ENCODE measurements around the gene GAST.
A peak's percentile ranks its signal among the peaks of the same experiment; 100 is the strongest.
"Not testable (repeated sequence)": the region's sequence is repeated elsewhere in the genome, so short reads cannot be mapped to it uniquely, and the experiment has no call there.

GAST gene

GRCh38 chr17:41691031-41691777, 20.9 kb upstream of the GAST start:
- Mint-ChIP-seq H3K27ac (peak overlapping the region; percentile 89), H3K27me3 (no peaks in the 10 kb centered on the region), H3K4me1 (peaks cover 36% of the 10 kb centered on the region), H3K36me3 (peaks cover 33% of the 10 kb centered on the region), H3K9me3 (no peaks in the 10 kb centered on the region), H3K4me3 (peak overlapping the region; percentile 99)

GRCh38 chr17:41692722-41693521, 19.2 kb upstream of the GAST start:
- Mint-ChIP-seq H3K36me3 (peaks cover 33% of the 10 kb centered on the region), H3K9me3 (no peaks in the 10 kb centered on the region), H3K27ac (peak overlapping the region; percentile 89), H3K27me3 (no peaks in the 10 kb centered on the region), H3K4me1 (peaks cover 35% of the 10 kb centered on the region), H3K4me3 (peak overlapping the region; percentile 99)

GRCh38 chr17:41695134-41695661, 16.9 kb upstream of the GAST start:
- H3K36me3 Mint-ChIP-seq: peaks cover 25% of the 10 kb centered on the region
- H3K9me3 Mint-ChIP-seq: no peaks in the 10 kb centered on the region
- peak overlapping the region; percentile 35 for H3K27ac Mint-ChIP-seq
- H3K4me3 Mint-ChIP-seq: no peak overlapping the region
- peaks cover 29% of the 10 kb centered on the region for H3K4me1 Mint-ChIP-seq
- H3K27me3 Mint-ChIP-seq: no peaks in the 10 kb centered on the region

GRCh38 chr17:41695954-41696757, 16.0 kb upstream of the GAST start:
- Mint-ChIP-seq H3K9me3 (no peaks in the 10 kb centered on the region), H3K27me3 (no peaks in the 10 kb centered on the region), H3K27ac (peak overlapping the region; percentile 46), H3K4me3 (no peak overlapping the region), H3K36me3 (peaks cover 17% of the 10 kb centered on the region), H3K4me1 (peaks cover 29% of the 10 kb centered on the region)

DNA sequence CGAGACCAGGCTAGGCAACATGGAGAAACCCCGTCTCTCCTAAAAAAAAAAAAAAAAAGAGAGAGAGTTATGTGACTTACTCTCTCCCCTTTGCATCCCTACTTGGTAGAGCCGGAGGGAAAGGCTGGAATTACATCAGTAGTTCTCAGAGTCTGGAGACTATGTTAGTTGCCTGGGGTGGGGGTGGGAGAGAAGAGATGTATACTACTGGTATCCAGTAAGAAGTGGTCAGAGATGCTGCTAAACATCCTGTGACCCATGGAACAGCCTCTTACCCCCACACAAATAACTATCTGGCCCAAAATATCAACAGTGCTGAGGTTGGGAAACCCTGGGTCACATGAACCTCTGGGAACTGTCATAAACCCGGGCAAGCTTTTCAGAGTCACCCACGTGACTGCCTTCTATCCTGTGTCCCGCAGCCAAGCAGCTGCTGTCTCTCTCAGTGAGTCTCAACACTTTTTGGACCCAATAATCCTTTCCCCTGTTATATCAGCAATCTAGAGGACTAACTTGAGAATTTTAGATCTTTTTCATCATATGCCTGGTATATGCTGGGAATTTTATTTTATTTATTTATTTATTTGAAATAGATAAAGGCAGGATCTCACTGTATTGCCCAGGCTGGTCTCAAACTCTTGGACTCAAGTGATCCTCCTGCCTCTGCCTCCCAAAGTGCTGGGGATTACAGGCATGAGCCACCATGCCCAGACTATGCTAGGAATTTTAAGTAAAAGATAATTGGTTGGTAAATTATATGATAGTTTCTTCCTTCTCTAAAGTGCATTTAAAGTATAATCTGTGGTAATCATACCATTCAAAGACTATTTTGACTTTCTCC, 14.8 kb upstream of the GAST start:
- H3K36me3 Mint-ChIP-seq: peaks cover 9% of the 10 kb centered on the region
- H3K4me3 Mint-ChIP-seq: no peak overlapping the region
- no peaks in the 10 kb centered on the region for H3K9me3 Mint-ChIP-seq
- no peaks in the 10 kb centered on the region for H3K27me3 Mint-ChIP-seq
- no peak overlapping the region for H3K27ac Mint-ChIP-seq
- H3K4me1 Mint-ChIP-seq: peaks cover 20% of the 10 kb centered on the region

GRCh38 chr17:41700843-41701242, 11.3 kb upstream of the GAST start:
- H3K4me1 Mint-ChIP-seq, H3K4me3 Mint-ChIP-seq, H3K27me3 Mint-ChIP-seq, H3K36me3 Mint-ChIP-seq, H3K27ac Mint-ChIP-seq, H3K9me3 Mint-ChIP-seq: not testable (repeated sequence)

DNA sequence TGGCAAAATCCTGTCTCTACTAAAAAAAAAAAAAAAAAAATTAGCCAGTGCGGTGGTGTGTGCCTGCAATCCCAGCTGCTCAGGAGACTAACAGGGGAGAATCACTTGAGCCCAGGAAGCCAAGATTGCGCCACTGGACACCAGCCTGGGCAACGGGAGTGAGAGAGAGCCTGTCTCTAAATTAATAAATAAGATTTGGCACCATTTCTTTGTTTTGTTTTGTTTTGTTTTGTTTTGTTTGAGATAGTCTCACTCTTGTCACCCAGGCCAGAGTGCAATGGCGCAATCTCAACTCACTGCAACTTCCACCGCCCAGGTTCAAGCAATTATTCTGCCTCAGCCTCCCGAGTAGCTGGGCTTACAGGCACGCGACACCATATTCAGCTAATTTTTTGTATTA, 9.4 kb upstream of the GAST start:
- no peak overlapping the region for H3K27ac Mint-ChIP-seq
- no peaks in the 10 kb centered on the region for H3K4me1 Mint-ChIP-seq
- H3K9me3 Mint-ChIP-seq: no peaks in the 10 kb centered on the region
- no peaks in the 10 kb centered on the region for H3K27me3 Mint-ChIP-seq
- H3K36me3 Mint-ChIP-seq: no peaks in the 10 kb centered on the region
- no peak overlapping the region for H3K4me3 Mint-ChIP-seq

GRCh38 chr17:41705271-41705991, 6.7 kb upstream of the GAST start:
- Mint-ChIP-seq H3K27me3 (no peaks in the 10 kb centered on the region), H3K9me3 (no peaks in the 10 kb centered on the region), H3K4me3 (no peak overlapping the region), H3K4me1 (peaks cover 1% of the 10 kb centered on the region), H3K36me3 (no peaks in the 10 kb centered on the region), H3K27ac (peak overlapping the region; percentile 20)

- H3K36me3 Mint-ChIP-seq: no peaks in the 10 kb centered on the region
- H3K4me1 Mint-ChIP-seq: peaks cover 7% of the 10 kb centered on the region
- no peak overlapping the region for H3K27ac Mint-ChIP-seq
- H3K9me3 Mint-ChIP-seq: no peaks in the 10 kb centered on the region
- H3K4me3 Mint-ChIP-seq: no peak overlapping the region
- peaks cover 5% of the 10 kb centered on the region for H3K27me3 Mint-ChIP-seq
Observed at GRCh38 chr17:41707803-41708669, 4.1 kb upstream of the GAST start.

- Mint-ChIP-seq H3K36me3 (no peaks in the 10 kb centered on the region), H3K27ac (no peak overlapping the region), H3K27me3 (peaks cover 5% of the 10 kb centered on the region), H3K4me1 (peaks cover 7% of the 10 kb centered on the region), H3K4me3 (no peak overlapping the region), H3K9me3 (no peaks in the 10 kb centered on the region)
Observed at GRCh38 chr17:41710472-41711090, 1.6 kb upstream of the GAST start.

DNA sequence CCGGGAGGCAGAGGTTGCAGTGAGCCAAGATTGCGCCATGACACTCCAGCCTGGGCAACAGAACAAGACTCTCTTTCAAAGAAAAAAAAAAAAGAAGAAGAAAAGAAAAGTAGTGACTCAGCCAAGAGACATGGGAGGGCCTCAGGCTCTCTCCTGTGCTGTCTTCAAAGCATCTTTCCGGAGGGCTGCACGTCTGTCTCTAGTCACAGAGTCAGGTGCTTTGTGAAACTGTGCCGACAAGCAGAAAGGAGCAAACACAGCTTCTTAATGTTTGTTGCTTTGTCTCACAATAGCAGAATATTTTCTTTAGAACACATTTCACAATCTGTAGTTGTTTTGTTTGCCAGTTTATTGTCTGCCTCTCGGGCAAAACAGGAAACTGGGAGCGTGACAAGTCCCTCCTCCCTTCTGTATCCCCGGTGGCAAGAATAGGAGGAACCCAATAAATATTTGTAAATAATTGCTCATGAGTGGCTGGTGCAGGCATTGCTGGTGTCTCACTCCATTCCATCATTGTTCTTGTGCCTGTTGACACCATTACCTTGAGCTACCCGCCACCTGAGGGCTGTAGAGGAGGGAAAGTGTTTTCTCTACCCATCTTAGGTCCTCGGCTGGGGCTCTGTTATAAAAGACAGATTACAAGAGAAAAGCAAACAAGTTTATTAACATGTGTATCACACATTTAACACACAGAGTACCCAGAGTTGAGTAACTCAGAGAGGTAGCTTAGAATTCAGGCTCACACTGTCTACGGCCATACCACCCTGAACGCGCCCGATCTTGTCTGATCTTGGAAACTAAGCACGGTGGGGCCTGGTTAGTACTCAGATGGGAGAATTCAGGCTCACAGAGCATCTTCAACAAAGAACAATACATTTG, 5.5 kb downstream of the GAST start:
- Mint-ChIP-seq H3K4me3 (no peak overlapping the region), H3K27me3 (no peaks in the 10 kb centered on the region), H3K27ac (no peak overlapping the region), H3K36me3 (no peaks in the 10 kb centered on the region), H3K9me3 (no peaks in the 10 kb centered on the region), H3K4me1 (peaks cover 4% of the 10 kb centered on the region)

DNA sequence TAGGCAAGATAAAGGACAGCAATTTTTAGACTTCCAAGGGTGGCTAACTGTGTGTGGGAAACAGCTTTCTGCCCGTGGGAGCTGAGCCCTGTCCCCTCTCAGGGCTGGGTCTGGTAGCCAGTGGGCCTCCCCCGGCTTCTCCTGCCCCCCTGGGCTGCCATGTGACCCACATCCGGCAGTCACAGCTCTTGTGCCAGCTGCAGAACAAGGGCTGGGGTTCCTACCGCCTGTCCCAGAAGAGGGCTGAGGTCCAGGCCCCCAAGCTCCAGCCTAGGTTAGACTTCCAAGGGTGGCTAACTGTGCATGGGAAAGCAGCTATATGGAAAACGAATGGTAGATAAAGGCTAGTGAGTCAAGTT, 6.1 kb downstream of the GAST start:
- peaks cover 4% of the 10 kb centered on the region for H3K4me1 Mint-ChIP-seq
- H3K36me3 Mint-ChIP-seq: no peaks in the 10 kb centered on the region
- H3K9me3 Mint-ChIP-seq: no peaks in the 10 kb centered on the region
- no peak overlapping the region for H3K27ac Mint-ChIP-seq
- no peak overlapping the region for H3K4me3 Mint-ChIP-seq
- no peaks in the 10 kb centered on the region for H3K27me3 Mint-ChIP-seq

- Mint-ChIP-seq H3K4me3 (no peak overlapping the region), H3K27me3 (peaks cover 1% of the 10 kb centered on the region), H3K36me3 (no peaks in the 10 kb centered on the region), H3K9me3 (no peaks in the 10 kb centered on the region), H3K4me1 (peaks cover 4% of the 10 kb centered on the region), H3K27ac (no peak overlapping the region)
Observed at GRCh38 chr17:41722231-41722630, 10.1 kb downstream of the GAST start.

Data from activated naive CD4-positive, alpha-beta T cell treated with anti-CD3 and anti-CD28 coated beads, Interleukin-2, amount 50 U/mL, for 24 hours (primary cell).